HG03575 (cell line): ENCODE data around the gene ULK4.

Experiments used
- ATAC-seq: cut with Tn5 transposase; IDR thresholded peaks from one replicate; pipeline ENCODE4 v1.9.1; 2021; ENCODE audit not compliant: unreplicated experiment, insufficient number of reproducible peaks, low FRiP score; ENCODE audit errors: extremely low read depth

Gene ULK4

GRCh38 chr3:41241800-41242571 is 719.9 kb downstream of the ULK4 start:
- no peak for ATAC-seq

GRCh38 chr3:41241161-41241560 is 720.7 kb downstream of the ULK4 start:
- ATAC-seq: no peak

- no peak for ATAC-seq
Observed at GRCh38 chr3:41239587-41239986, 722.3 kb downstream of the ULK4 start.

GRCh38 chr3:41237907-41238306 is 724.0 kb downstream of the ULK4 start:
- no peak for ATAC-seq

- no peak for ATAC-seq
Observed at GRCh38 chr3:41236228-41236627, 725.7 kb downstream of the ULK4 start.

GRCh38 chr3:41234823-41235721 is 726.8 kb downstream of the ULK4 start:
- ATAC-seq: no peak

- no peak for ATAC-seq
Observed at GRCh38 chr3:41224120-41224806, 737.6 kb downstream of the ULK4 start.

GRCh38 chr3:41223691-41224090 is 738.2 kb downstream of the ULK4 start:
- no peak for ATAC-seq

- no peak for ATAC-seq
Observed at GRCh38 chr3:41223078-41223477, 738.8 kb downstream of the ULK4 start.

- no peak for ATAC-seq
Observed at GRCh38 chr3:41222501-41222900, 739.4 kb downstream of the ULK4 start.

GRCh38 chr3:41222012-41222411 is 739.9 kb downstream of the ULK4 start:
- ATAC-seq: no peak

- ATAC-seq: no peak
Observed at GRCh38 chr3:41220906-41221677, 740.8 kb downstream of the ULK4 start.

GRCh38 chr3:41219424-41219823 is 742.5 kb downstream of the ULK4 start:
- ATAC-seq: no peak

GRCh38 chr3:41216993-41217392 is 744.9 kb downstream of the ULK4 start:
- no peak for ATAC-seq

GRCh38 chr3:41216422-41216821 is 745.5 kb downstream of the ULK4 start:
- ATAC-seq: no peak

- ATAC-seq: no peak
Observed at GRCh38 chr3:41213588-41213987, 748.3 kb downstream of the ULK4 start.

GRCh38 chr3:41212088-41212487 is 749.8 kb downstream of the ULK4 start:
- no peak for ATAC-seq

- no peak for ATAC-seq
Observed at GRCh38 chr3:41210966-41211365, 750.9 kb downstream of the ULK4 start.

- no peak for ATAC-seq
Observed at GRCh38 chr3:41209646-41210045, 752.3 kb downstream of the ULK4 start.
